Measurements from ENCODE around the gene PLXDC2.

Gene PLXDC2

DNA sequence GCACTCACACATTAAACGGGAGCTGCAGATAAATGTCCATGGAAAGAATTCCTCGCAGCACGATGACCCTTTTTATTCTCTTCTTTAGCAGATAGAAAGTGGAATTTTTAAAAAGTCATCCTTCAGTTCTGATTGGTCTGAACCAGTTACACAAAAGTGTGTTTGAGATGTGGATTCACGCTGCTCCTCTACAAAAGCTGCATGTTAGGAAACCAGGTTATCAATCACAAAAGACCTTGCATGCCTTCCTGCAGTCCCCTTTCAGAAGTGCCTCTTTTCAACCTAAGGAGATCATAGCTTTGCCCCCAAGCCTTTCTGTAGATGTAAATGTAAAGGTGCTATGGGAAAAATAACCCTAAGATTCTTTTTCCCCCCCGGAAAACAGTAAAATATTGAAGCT is 299.7 kb downstream of the PLXDC2 start:
- TF ChIP-seq, protein P1, sequence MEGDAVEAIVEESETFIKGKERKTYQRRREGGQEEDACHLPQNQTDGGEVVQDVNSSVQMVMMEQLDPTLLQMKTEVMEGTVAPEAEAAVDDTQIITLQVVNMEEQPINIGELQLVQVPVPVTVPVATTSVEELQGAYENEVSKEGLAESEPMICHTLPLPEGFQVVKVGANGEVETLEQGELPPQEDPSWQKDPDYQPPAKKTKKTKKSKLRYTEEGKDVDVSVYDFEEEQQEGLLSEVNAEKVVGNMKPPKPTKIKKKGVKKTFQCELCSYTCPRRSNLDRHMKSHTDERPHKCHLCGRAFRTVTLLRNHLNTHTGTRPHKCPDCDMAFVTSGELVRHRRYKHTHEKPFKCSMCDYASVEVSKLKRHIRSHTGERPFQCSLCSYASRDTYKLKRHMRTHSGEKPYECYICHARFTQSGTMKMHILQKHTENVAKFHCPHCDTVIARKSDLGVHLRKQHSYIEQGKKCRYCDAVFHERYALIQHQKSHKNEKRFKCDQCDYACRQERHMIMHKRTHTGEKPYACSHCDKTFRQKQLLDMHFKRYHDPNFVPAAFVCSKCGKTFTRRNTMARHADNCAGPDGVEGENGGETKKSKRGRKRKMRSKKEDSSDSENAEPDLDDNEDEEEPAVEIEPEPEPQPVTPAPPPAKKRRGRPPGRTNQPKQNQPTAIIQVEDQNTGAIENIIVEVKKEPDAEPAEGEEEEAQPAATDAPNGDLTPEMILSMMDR (IDR thresholded peaks at IDR 0.05; ENCODE audit: insufficient read depth, low read depth, low read length, missing control alignments) = no peak
- no peak for DNase-seq (ENCODE audit: low read depth)
- H3K4me3 ChIP-seq (ENCODE audit: low read length) = no peak overlapping the region

DNA sequence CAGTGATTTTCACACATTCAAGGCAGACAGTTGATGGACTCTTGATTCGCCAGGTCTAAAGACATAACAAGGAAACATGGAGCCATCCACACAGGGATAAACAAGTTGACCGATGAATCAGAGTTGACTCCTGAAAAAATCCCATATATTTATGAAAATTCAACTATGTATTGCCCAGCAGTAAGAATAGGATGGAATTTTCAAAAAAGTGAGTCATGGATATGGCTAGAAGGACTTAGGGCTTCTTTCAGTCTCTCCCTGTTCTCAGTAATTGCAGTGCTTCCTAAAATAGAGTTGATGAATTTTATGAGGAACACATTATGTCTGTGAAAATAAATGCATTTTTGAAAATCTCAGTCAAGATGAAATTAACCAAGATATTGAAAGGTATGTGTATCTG is 301.2 kb downstream of the PLXDC2 start:
- no peak overlapping the region for H3K4me3 ChIP-seq (ENCODE audit: low read length)
- TF ChIP-seq, protein P1 (IDR thresholded peaks at IDR 0.05; ENCODE audit: insufficient read depth, low read depth, low read length, missing control alignments) = no peak
- no peak for DNase-seq (ENCODE audit: low read depth)

DNA sequence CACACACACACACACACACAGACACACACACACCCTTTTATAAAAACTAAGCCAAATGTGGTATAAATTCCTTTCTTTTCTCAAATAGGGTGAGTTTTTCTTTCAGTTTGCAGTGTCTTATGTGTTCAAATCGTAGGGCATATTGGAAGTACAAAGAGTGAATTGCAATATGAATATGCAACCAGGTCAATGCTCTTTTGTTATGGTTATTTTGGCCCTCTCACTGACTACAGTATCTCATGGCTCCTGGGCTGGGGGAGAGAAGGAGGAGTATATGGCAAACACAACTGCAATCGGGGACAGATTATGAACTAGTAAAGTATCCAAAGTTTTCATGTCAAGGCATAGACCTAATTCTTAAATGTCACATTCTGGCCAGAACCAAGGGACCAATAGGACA is 301.9 kb downstream of the PLXDC2 start:
- H3K4me3 ChIP-seq (ENCODE audit: low read length) = no peak overlapping the region
- TF ChIP-seq, protein P1 (IDR thresholded peaks at IDR 0.05; ENCODE audit: insufficient read depth, low read depth, low read length, missing control alignments) = no peak
- DNase-seq (ENCODE audit: low read depth) = no peak

DNA sequence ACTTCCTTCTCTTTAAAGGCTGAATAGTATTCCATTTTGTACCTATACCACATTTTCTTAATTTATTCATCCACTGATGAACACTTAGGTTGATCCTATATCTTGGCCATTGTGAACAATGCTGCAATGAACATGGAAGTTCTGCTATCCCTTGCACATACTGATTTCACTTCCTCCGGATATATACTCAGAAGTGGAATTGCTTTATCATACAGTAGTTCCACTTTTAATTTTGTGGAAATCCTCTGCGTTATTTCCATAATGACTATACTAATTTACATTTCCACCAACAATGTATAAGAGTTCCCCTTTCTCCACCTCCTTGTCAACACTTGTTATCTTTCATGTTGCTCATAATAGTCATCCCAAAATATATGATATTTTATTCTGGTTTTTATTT is 312.6 kb downstream of the PLXDC2 start:
- DNase-seq (ENCODE audit: low read depth) = no peak
- TF ChIP-seq, protein P1 (IDR thresholded peaks at IDR 0.05; ENCODE audit: insufficient read depth, low read depth, low read length, missing control alignments) = no peak
- H3K4me3 ChIP-seq (ENCODE audit: low read length) = no peak overlapping the region

DNA sequence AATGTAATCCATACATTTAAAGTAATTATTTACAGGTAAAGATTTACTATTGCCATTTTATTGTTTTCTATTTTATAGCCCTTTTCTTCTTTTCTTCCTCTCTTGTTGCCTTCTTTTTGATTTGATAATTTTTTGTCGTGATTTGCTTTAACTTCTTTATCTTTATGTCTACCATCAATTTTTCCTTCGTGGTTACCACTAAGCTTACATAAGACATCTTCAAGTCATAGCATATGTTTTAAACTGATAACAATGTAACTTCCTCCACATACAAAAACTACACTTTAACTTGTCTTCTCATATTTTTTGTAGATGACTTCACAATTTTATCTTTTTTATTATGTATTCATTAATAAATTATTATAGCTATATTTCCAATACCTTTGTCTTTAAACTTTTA is 316.6 kb downstream of the PLXDC2 start:
- no peak for DNase-seq (ENCODE audit: low read depth)
- TF ChIP-seq, protein P1 (IDR thresholded peaks at IDR 0.05; ENCODE audit: insufficient read depth, low read depth, low read length, missing control alignments) = no peak
- no peak overlapping the region for H3K4me3 ChIP-seq (ENCODE audit: low read length)

DNA sequence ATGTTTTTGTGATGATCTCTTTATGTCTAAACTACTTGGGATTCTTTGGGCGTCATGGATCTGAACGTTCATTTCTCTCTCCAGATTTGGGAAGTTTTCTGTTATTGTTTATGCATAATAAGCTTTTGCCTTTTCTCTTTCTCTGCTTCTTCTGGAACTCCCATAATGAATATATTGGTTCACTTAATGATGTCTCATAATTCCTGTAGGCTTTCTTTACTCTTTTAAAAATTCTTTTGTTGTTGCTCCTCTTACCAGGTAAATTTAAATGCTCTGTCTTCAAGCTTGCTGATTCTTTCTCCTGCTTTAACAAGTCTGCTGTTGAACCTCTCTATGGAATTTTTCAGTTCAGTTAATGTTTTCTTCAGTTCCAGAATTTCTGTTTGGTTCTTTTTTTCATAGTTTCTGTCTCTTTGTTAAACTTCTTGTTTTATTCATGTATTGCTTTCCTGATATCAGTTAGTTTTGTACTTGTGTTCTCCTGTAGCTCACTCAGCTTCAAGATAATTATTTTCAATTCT is 317.5 kb downstream of the PLXDC2 start:
- DNase-seq (ENCODE audit: low read depth) = no peak
- no peak overlapping the region for H3K4me3 ChIP-seq (ENCODE audit: low read length)
- TF ChIP-seq, protein P1 (IDR thresholded peaks at IDR 0.05; ENCODE audit: insufficient read depth, low read depth, low read length, missing control alignments) = no peak

DNA sequence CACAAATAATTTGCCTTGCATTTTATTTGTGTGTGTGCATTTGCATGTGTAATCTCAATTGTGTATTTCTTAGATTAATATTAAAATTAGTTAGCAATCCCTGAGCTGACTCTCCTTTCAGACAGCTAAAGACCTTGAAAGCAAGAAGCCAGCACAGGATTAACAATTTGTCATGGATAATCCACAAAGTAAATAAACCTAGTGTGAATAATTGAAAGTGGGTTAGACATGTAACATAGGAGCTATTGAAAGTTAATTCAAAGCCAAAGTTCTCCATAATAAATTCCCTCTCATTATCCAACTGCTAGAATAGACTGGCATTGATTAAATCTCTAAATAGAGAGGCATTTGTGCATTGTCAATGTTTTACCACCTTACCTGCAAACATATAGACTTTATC is 326.1 kb downstream of the PLXDC2 start:
- no peak overlapping the region for H3K4me3 ChIP-seq (ENCODE audit: low read length)
- TF ChIP-seq, protein P1 (IDR thresholded peaks at IDR 0.05; ENCODE audit: insufficient read depth, low read depth, low read length, missing control alignments) = no peak
- DNase-seq (ENCODE audit: low read depth) = no peak

Data from epithelial cell of esophagus (primary cell).